Measurements from ENCODE around the gene CEP170.
"Not testable (repeated sequence)": the region's sequence is repeated elsewhere in the genome, so short reads cannot be mapped to it uniquely, and the experiment has no call there.

CEP170 gene

DNA sequence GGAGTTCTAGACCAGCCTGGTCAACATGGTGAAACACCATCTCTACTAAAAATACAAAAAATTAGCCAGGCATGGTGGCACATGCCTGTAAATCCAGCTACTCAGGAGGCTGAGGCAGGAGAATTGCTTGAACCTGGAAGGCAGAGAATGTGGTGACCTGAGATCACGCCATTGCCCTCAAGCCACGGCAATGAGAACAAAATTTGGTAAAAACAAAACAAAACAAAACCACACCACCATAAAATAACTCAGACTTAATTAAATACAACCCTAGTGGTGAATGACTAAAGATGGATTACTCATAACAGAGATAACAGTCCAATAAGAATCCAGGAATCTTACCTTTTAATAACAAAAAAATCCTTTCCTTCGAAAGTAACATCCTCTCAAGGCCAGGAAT is 167.7 kb downstream of the CEP170 start:
- H3K27ac ChIP-seq, result not testable (repeated sequence)
